PC-9 (cell line): Measurements from ENCODE around the gene OR10Z1.

Source experiments
- EZH2 ChIP-seq: fragments of 200-600 bp; sonication (generic); IDR thresholded peaks from 2 replicates; pipeline ENCODE4 v1.8.0; 2017; ENCODE audit warnings: antibody characterized with exemption, low read depth
- TF ChIP-seq, protein P1 (sequence below): fragments of 200-600 bp; sonication (generic); conservative IDR thresholded peaks from 2 replicates; pipeline ENCODE4 v1.6.1; 2017; ENCODE audit warnings: mixed run types, antibody characterized with exemption, mild to moderate bottlenecking, moderate library complexity

DNA sequence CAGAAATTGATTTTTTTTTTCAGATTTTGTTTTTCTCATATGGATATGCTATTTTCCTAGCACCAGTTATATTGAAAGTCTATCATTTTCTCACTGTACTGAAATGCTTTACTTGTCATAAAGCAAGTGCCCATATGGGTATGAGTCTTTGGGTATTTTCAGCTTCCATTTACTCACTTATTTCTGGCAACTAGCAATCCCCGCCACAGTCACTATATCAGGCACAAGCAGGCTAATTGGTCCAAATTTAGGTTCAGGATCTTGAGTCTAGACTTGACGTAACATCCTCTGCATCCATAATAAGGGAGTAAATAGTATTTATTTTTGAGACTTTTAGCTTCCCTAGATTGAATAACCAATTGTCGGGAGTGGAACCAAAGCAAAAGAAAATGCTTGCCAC lies 27.5 kb upstream of the OR10Z1 start:
- TF ChIP-seq, protein P1, sequence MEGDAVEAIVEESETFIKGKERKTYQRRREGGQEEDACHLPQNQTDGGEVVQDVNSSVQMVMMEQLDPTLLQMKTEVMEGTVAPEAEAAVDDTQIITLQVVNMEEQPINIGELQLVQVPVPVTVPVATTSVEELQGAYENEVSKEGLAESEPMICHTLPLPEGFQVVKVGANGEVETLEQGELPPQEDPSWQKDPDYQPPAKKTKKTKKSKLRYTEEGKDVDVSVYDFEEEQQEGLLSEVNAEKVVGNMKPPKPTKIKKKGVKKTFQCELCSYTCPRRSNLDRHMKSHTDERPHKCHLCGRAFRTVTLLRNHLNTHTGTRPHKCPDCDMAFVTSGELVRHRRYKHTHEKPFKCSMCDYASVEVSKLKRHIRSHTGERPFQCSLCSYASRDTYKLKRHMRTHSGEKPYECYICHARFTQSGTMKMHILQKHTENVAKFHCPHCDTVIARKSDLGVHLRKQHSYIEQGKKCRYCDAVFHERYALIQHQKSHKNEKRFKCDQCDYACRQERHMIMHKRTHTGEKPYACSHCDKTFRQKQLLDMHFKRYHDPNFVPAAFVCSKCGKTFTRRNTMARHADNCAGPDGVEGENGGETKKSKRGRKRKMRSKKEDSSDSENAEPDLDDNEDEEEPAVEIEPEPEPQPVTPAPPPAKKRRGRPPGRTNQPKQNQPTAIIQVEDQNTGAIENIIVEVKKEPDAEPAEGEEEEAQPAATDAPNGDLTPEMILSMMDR = no peak
- TF ChIP-seq EZH2 = no peak
